Central memory CD8-positive, alpha-beta T cell (primary cell): ENCODE results near the gene RARA.
A peak's percentile ranks its signal among the peaks of the same experiment; 100 is the strongest.

Experiments
- ATAC-seq: fragments of 150-1000 bp; cut with Tn5 transposase; replicated peaks from 2 replicates; pipeline ENCODE4 v1.10.0; 2022; ENCODE audit warnings: mild to moderate bottlenecking, moderate FRiP score, moderate number of reproducible peaks; ENCODE audit not compliant: poor library complexity, severe bottlenecking; ENCODE audit errors: extremely low read depth
- DNase-seq, 2 donors: peaks; one replicate each; pipeline ENCODE4 v3.0.0; 2021; ENCODE audit warnings: low spot score in 2 of 2
- H3K27ac Mint-ChIP-seq: one replicate; pipeline ENCODE4 v1.8.0; 2022; ENCODE audit warnings: low read depth, mild to moderate bottlenecking, moderate library complexity, mixed read lengths
- H3K27me3 Mint-ChIP-seq: one replicate; pipeline ENCODE4 v1.8.0; 2022; ENCODE audit warnings: mixed read lengths
- H3K36me3 Mint-ChIP-seq: one replicate; pipeline ENCODE4 v1.8.0; 2022; ENCODE audit warnings: mild to moderate bottlenecking, moderate library complexity, mixed read lengths; ENCODE audit not compliant: insufficient read depth
- H3K4me1 Mint-ChIP-seq: one replicate; pipeline ENCODE4 v1.8.0; 2022; ENCODE audit warnings: mixed read lengths
- H3K4me3 Mint-ChIP-seq: one replicate; pipeline ENCODE4 v1.8.0; 2022; ENCODE audit warnings: mild to moderate bottlenecking, moderate library complexity, mixed read lengths
- H3K9me3 Mint-ChIP-seq: one replicate; pipeline ENCODE4 v1.8.0; 2022; ENCODE audit warnings: mixed read lengths

The RARA gene

DNA sequence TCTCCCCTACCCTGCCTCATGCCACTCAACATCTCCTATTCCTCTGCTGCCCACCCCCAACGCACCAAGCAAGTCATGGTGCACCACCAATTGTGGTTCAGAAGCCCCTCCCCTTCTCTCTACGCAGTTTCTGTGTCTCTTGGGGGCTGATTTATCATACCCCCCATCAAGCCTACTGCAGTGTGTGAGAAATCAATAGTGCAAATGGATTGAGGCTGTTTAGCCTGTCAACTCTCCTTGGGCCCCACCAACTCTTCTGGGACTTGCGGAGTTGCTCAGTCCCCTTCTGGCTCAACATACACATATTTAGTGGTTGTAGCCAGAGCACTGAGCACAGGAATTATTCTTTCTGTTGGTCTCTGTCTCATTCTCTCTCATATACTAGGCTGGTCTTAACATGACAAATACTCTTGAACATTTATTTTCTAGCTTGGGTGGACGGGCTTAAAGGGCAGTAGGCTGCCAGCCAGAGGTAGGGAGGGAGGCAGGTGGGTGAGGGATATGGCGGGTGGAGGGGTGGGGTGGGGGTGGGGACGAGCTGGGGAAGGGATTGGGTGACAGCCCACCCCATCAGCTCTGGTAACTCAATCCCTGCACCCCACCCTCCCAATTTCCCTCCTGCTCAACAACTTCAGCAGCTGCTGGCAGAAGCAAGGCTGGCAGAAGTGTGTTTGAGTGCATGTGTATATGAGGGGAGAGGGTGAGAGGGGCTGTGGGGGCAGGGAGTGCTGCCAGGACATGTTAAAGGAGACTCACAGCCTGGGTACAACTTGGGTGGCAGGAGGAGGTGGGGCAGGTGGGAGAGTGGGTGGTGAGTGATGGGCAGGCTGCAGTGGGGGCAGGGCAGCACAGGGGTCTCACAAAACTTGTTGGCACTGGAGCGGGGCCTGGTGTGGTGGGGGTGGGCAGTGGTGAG, 4.9 kb downstream of the RARA start:
- DNase-seq (no peak), ATAC-seq (no peak)
- Mint-ChIP-seq H3K9me3 (no peaks in the 10 kb centered on the region), H3K27me3 (no peaks in the 10 kb centered on the region), H3K4me3 (peak overlapping the region; percentile 21), H3K27ac (peak overlapping the region; percentile 44), H3K4me1 (peaks cover 71% of the 10 kb centered on the region), H3K36me3 (peaks cover 19% of the 10 kb centered on the region)

DNA sequence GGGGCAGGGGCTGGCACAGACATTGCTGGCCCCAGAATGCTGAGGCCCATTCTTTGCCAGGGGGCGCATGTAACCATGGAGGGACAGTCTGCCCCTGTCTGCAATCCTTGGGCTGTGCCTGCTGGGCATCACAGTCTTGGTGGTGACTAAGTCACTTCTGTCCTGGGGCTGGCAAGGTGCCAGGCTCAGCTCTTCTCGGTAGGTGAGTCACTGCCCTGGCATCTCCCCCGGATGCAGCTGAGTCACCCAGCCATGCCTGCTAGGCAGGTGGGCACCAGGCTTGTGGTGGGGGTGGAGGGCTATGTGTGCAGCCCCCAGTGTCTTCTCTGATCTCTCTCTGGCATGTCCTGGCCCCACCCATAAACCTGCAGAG, 5.6 kb downstream of the RARA start:
- Mint-ChIP-seq H3K4me3 (peak overlapping the region; percentile 21), H3K36me3 (peaks cover 24% of the 10 kb centered on the region), H3K27me3 (no peaks in the 10 kb centered on the region), H3K4me1 (peaks cover 77% of the 10 kb centered on the region), H3K9me3 (no peaks in the 10 kb centered on the region), H3K27ac (peak overlapping the region; percentile 44)
- no peak for ATAC-seq
- DNase-seq = peak; percentile 63 to 67

DNA sequence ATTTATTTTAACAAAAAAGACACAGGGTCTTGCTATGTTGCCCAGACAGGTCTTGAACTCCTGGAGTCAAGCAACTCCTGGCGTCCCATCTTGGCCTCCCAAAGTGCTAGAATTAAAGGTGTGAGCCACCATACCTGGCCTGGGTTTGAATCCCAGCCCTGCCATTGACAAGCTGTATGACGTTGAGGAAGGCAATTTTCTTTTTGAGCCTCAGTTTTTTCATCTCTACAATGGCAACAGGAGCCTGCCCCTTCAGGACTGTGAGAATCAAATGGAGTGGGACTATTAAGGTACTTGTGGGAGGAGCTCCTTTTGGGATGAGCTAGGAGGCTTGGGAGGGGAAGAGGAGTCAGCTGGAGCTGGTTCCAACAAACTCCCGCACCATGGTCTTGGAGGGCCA, 6.2 kb downstream of the RARA start:
- Mint-ChIP-seq H3K4me3 (no peak overlapping the region), H3K4me1 (peaks cover 83% of the 10 kb centered on the region), H3K27ac (peak overlapping the region; percentile 44), H3K27me3 (no peaks in the 10 kb centered on the region), H3K36me3 (peaks cover 30% of the 10 kb centered on the region), H3K9me3 (no peaks in the 10 kb centered on the region)
- DNase-seq (no peak), ATAC-seq (no peak)

DNA sequence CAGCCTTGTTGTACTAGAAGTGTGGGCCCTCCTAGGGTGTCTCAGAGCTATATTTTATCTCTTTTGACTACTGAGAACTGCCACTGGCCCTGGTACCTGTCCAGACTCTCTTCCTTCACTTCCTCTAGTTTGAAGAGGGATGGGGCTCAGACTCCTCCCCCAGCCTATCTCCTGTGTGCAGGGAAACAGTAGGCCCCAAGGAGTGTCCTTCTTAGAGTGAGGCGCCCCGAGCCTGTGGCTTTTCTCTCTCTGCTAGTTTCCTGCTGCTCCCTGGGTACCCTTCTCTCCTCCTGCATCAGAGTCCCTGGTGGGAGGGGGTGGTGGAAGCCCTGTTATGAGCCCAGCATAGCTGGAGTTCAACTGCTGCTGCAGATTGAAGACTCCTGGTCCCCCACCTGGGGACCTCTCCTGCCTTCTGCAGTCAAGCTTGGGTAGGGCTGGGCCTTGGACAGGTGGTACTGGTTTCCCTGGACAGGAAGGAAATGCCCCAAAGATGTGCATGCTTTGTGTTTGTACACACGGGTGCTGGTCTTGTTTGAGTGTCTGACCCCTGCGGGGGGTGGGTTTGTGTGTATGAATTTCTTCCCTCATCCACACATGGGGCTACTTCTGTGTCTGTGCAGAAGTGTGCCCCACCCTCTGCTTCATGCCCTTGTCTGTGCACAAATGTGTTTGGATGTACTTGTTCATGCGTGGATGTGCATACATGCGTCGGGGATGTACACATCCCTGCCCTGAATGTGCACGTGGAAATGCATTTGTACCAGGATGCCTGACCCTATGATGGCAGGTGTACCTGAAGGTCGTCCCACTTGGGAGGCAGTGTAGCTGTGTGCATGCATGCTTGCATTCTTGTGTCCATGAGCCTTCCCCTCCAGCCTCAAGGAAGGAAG, 6.9 kb downstream of the RARA start:
- DNase-seq (no peak), ATAC-seq (no peak)
- Mint-ChIP-seq H3K36me3 (peaks cover 36% of the 10 kb centered on the region), H3K9me3 (no peaks in the 10 kb centered on the region), H3K4me3 (peak overlapping the region; percentile 38), H3K27ac (no peak overlapping the region), H3K4me1 (peaks cover 88% of the 10 kb centered on the region), H3K27me3 (no peaks in the 10 kb centered on the region)

DNA sequence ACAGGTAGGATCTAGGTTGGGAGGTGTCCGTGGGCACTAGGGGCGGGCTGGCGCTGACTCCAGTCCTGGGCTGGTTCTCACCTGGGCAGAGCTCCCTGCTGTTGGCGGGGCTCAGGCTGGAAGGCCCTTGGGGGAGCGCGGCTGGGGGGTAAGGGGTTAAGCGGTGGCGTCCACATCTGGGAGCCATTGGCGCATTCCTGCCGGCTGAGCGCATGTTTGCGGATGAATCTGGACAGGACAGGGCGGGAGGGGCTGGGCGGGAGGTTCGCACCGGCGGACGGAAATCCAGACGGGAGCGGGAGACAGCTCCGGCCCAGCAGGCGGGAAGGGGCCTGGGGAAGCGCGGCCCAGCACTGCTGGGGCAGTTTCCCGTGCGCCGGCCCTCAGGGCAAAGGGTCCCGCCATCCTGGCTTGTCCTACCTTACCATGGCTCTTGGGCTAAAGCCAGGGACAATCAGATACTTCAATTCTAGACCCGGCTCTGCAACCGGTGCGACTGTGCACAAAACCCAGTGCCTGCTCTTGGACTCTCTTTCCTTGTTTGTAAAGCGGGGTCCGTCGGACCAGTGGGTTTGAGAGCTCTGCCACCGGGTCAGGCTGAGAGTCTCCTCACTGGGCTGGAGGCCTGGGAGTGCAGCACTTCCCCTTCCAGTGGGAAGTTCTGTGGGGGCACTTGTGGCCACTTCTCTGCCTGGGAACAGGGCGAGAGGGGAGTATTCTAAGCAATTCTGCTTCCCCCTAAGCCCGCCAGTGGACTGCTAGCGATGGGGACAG, 7.8 kb downstream of the RARA start:
- no peaks in the 10 kb centered on the region for H3K9me3 Mint-ChIP-seq

DNA sequence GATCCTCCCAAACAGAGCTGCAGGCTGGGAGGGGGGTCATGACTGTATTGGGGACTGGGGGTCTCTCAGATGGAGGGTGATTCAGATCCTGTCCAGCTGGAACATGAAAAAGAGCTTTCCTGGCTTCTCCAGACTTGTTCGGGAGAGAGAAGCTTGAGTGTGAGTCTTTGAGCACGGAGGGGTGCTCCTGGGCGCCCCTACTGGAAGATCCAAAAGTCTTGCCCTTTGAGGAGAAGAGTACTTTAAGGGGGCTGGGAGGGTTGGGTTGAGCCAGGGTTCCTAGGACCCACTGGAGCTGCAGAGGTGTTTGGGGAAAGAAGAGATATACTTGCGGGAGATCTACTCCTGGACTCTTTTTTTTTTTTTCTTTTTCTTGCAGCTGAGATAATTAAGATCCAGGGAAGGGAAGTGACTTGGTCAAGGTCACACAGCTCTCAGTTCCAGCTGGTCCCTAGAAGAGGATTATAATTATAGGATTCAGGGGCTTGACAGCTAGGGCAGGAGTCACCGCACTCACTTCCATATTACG, 8.4 kb downstream of the RARA start:
- no peak for ATAC-seq
- peak overlapping the region; percentile 79 for H3K4me3 Mint-ChIP-seq
- H3K27ac Mint-ChIP-seq = peak overlapping the region; percentile 96
- no peaks in the 10 kb centered on the region for H3K9me3 Mint-ChIP-seq
- peaks cover 88% of the 10 kb centered on the region for H3K4me1 Mint-ChIP-seq
- no peaks in the 10 kb centered on the region for H3K27me3 Mint-ChIP-seq
- H3K36me3 Mint-ChIP-seq = peaks cover 48% of the 10 kb centered on the region
- DNase-seq = no peak

More for the DNA sequence above, 7.8 kb downstream of the RARA start:
- peaks cover 45% of the 10 kb centered on the region for H3K36me3 Mint-ChIP-seq
- peaks cover 88% of the 10 kb centered on the region for H3K4me1 Mint-ChIP-seq
- H3K27ac Mint-ChIP-seq = no peak overlapping the region
- peak overlapping the region; percentile 79 for H3K4me3 Mint-ChIP-seq
- DNase-seq = no peak
- ATAC-seq = no peak
- H3K27me3 Mint-ChIP-seq = no peaks in the 10 kb centered on the region

DNA sequence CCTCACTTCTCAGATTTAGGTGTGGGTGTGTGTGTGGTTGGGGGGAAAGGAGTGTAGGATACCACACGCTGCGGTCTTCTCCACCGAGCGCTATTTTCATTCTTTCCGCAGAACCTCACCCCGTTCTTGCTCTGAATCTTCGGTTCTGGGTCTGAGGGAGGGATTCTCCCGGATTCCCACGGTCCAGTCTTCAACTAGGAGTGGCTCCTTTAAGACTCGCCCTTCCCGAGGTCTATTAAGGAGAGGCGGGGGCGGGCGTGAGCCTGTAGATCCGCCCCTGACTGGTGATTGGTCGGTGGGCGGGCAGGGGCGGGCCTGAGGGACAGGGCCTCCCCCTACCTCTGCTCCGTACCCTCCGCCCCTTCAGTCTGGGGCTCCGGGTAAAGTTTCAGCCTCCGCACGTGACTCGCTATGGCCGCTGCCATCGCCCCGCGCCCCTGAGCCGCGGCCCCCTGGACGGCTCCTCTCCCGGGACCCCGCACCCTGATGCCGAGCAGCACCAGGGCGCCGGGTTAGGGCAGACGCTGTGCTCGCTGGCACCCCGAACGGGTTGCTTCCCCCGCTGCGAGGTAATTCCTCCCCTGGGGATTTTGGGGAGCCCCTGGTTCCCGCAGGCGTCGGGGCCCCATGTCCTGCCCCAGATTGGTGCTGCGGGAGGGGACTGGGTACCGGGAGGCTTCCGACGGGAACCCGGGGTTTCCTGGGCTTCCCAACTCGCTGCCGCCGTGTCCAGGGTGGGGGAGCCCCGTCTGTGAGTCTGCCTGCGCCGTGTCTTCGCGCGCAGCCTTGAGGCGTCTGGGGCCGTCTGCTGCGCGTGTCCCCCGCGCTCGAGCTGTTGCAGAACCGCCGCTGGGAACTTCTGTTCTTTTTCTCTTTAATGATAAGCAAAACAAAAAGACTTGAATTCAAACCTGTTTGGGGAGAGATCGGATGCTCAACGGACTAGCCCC, 9.2 kb downstream of the RARA start:
- Mint-ChIP-seq H3K9me3 (no peaks in the 10 kb centered on the region), H3K4me1 (peaks cover 90% of the 10 kb centered on the region), H3K27me3 (no peaks in the 10 kb centered on the region), H3K4me3 (peak overlapping the region; percentile 79), H3K27ac (peak overlapping the region; percentile 96), H3K36me3 (peaks cover 56% of the 10 kb centered on the region)
- DNase-seq (peak; percentile 81 to 85), ATAC-seq (peak; percentile 57)

DNA sequence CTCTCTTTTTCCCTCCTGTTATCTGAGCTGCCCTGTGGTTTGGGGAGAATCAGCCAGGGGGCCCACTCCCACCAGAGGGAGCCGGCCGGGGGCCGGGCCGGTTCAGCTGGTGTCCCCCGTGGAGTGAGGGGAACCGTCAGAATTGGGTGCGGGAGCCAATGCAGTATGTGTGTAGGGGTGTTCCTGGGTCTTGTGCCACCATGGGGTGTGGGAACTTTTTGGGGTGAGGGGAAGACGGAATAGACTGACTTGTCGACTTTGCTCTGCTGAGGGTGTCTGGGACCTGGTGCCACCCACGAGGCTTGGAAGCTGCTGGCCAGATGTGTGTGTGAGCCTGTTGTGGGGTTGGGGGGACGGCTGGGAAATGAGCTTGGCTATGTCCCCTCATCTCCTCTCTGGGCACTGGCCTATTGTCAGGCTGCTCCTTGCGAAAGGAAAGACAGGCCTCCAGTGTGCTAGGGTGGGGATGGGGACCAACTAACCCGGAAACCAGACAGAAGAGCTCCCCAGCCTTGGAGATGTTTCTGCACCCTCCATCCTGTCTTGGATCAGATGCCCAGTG, 9.9 kb downstream of the RARA start:
- ATAC-seq (no peak), DNase-seq (no peak)

DNA sequence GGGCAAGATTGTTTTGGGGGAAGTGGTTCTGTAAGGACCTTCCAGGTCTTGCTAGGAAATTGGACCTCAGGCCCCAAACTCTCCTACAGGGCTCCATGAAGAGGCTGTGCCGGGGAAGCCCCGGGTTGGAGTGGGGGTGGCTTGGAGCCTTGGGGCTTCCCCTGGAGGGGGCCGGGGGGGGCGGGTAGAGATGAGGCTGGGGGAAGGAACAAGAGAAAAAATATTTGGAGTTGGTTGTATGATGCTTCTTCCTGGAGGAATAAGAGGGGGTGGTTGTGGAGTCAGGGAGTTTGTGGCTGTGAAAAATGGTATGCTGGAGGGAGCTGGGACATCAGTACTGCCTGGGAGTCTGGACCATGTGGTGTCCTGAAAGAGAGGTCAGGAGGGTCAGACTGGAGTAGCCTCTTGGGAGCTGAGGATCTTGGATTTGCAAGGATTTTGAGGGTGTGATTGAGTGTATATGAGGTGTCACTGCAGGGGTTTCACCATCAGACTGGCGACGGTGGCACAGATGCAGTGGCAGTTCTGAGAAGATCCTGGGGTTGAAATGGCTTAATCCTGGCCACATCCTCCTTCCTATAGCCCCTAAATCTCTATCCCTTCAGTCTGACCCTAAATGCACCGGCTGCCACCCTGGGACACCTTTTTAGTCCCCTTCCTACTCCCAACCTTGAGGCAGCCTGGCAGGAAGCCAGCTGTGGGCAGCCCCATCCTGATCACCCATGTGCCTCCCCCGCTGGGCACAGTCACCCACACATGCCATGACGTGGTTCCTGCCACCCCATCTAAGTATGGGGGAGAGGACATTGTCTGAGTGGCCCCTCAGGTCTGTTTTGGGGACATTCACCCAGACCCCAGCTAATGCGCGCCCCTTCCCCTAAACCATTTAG, 10.9 kb downstream of the RARA start:
- Mint-ChIP-seq H3K27me3 (no peaks in the 10 kb centered on the region), H3K4me3 (peak overlapping the region; percentile 79), H3K36me3 (peaks cover 65% of the 10 kb centered on the region), H3K4me1 (peaks cover 87% of the 10 kb centered on the region), H3K9me3 (no peaks in the 10 kb centered on the region), H3K27ac (peak overlapping the region; percentile 96)
- ATAC-seq (peak; percentile 4), DNase-seq (peak; percentile 72 to 77)

More for the DNA sequence above, 9.9 kb downstream of the RARA start:
- Mint-ChIP-seq H3K36me3 (peaks cover 60% of the 10 kb centered on the region), H3K4me1 (peaks cover 90% of the 10 kb centered on the region), H3K27ac (peak overlapping the region; percentile 96), H3K9me3 (no peaks in the 10 kb centered on the region), H3K4me3 (peak overlapping the region; percentile 79), H3K27me3 (no peaks in the 10 kb centered on the region)

DNA sequence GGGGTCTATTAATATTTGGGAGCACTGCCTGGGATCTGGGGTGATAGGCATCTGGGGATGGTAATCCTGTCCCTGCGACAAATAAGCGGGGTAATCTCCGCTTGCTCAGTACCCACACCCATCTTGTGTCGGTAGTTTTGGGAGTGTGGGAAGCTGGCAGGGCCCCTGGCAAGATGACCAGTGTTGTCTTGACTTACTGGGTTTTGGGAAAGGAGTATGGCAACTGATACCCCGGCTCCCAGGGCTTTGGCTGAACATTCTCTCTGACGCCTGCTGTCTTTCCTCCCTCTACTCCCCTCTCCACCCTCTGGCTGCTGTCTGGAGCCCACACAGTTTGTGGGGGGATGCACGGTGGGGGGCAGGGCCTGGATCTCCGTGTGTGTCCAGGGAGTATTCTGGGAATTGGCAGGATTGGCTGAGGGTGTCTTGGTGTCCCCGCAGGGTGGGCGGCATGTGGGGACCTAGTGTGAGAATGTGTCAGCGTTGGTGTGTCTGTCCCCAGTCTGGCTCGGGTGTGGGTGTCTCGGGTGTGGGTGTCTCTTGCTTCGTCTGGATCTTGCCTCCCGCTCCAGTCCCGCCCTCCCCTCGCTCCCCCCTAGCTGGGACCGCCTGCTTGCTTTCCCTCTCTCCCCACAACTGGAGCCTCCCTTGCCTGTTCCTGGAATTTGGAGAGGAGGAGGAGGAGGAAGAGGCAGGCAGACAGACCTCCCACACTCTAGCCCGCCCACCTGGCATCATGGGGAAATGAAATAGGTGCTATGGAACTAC, 12.0 kb downstream of the RARA start:
- DNase-seq = peak; percentile 41 to 70
- peak overlapping the region; percentile 96 for H3K27ac Mint-ChIP-seq
- no peaks in the 10 kb centered on the region for H3K9me3 Mint-ChIP-seq
- H3K4me3 Mint-ChIP-seq = peak overlapping the region; percentile 79
- H3K4me1 Mint-ChIP-seq = peaks cover 88% of the 10 kb centered on the region
- H3K27me3 Mint-ChIP-seq = no peaks in the 10 kb centered on the region
- ATAC-seq = no peak
- peaks cover 71% of the 10 kb centered on the region for H3K36me3 Mint-ChIP-seq
